GM19240 (cell line): Measurements from ENCODE around the gene UQCC2.

Experiments
- DNase-seq: peaks from one replicate; pipeline ENCODE4 v3.0.0; 2011; ENCODE audit warnings: low spot score; ENCODE audit not compliant: insufficient read length

The UQCC2 gene

DNA sequence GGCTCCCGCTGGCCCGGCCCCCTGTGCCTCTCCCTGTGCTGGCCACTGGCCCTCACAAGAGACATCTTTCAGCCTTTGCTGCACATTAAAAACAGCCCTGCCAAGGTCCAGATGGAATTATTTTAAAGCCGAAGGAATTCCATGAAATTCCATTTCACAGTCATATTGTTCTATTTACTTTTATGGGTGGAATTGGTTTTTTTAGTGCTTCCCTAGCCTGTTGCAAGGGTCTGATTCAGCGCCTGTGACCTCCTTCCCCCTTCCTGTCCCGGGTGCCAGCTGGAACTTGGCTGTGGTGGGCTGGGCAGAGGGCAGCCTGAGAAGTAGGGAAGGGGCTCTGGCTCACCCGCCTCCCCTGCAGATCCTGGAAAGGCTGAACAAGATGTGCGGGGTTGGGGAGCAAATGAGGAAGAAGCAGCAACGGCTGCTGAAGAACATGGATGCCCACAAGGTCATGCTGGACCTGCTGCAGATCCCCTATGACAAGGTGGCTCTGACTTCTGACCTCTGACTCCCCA, 34.3 kb downstream of the UQCC2 start:
- no peak for DNase-seq

DNA sequence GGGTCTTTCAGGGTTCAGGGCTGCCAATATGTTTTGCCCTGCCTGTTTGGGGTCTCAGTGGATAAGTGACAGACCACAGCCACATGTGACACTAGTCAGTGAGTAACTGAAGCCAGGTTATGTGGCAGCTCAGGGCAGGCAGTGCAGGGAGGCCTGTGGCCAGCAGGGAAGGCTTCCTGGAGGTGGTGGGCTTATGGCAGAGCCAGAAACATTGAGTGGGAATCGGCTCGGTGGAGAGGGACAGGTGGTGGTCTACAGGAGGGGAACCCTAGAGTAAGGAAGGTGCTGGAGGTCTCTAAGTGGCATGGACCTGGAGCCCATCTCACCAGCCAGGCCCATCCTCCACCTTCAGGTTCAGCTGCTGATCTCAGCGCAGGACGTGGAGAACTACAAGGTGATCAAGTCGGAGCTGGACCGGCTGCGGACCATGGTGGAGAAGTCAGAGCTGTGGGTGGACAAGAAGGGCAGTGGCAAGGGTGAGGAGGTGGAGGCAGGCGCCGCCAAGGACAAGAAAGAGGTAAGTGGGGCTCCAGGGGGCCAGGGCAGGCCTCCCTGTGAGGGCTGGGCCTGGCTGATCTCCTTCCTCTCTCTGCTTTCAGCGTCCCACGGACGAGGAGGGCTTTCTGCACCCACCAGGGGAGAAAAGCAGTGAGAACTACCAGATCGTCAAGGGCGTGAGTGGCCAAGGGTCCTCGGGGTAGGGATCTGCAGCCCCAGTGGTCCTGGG, 34.9 kb downstream of the UQCC2 start:
- no peak for DNase-seq

DNA sequence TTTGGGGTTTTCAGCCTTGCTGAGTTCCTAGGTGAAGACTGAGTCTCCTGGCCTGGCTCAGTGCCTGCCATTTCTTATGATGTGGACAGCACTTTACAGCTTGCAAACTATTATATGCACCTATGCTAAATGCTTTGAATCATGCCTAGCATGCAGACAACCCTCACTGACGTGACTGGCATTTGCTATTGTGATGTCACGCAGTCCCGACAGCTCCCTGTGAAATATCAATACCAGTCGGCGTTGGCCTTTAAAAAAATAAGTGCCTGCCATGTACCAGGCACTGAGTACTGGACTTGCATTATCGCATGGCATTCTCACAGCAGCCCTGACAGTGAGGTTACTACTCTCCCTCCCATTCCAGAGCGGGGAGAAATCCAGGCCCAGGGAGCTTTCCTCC, 35.5 kb downstream of the UQCC2 start:
- DNase-seq: no peak

DNA sequence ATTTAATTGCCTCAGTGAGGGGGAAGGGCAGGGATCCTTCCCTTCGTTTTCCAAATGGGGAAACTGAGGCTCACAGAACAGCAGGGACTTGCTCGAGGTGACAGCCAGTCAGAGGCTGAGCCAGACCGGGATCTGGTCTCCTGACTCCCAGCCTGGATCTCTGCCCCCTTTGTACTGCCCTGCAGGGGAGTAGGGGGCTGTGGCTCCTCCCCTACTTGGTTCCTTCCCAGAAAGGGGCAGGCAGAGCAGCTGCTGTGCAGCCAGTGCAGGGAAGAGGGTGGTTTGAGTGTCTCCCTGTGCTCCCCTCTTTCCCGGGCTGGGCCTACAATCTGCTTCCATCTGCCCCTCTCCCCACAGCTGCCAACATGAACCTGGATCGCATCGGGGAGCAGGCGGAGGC, 37.6 kb downstream of the UQCC2 start:
- DNase-seq: no peak

DNA sequence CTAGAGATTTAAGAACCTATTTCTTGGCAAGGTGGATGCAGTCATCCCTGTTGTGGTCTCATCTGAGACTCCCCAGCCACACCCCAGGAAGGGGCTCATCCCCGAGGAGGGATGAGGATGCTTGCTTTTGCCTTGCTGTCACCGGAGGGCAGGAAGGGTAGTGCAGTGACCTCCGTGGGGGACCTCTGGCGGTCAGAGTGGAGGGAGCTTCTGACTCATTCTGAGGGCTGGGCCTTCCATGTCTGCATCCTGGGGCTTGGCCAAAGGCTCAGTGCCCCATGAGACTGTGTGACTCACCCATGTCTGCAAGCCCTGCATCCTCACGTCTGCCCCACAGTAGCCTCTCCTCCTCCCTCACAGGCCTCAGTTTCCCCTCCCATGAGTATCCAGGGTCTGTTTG, 38.7 kb downstream of the UQCC2 start:
- peak; percentile 23 for DNase-seq

DNA sequence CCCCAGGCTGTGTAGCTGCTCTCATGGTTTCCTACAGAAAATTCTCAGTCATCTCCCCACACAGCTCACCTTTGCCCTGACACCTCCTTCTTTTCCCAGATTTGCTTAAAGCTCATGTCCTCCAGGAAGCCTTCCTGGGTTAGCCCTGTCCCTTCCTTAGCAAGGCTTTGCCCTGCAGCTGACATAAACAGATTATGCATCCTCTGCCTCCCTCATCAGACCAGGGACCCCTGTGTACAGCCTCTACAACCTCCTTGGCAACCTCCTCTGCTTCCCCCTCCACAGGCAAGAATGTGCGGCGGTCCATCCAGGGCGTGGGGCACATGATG, 39.8 kb downstream of the UQCC2 start:
- no peak for DNase-seq

DNA sequence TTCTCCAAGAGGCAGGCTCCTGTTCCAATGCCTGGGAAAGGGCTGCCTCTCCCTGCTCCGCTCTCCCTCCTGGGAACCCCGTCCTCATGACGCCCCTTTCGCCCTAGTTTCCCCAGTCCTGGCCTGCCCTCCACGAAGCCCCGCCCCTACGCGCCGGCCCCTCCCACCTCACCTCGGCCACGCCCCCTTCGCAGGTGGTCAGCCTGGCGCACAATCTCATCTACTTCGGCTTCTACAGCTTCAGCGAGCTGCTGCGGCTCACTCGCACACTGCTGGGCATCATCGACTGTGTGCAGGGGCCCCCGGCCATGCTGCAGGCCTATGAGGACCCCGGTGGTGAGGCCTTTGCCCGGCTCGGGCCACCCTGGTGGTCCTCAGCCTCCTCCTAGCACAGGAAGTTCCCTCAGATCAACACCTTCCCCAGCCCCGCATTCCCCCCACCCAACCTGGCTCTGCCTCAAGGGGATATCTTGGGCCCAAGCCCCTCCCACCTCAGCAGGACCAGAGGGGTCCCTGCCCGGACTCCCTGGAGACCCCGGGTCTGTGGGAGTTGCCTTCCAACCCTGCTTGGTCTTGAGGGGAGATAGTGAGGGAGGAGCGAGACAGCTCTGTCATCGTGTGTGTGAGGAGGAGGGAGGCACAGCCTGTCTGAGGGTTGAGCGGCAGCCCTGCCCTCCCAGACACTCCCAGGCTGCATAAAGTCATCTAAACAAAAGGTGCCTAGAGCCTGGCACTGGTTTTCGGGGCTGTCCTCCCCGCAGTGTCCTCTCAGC, 40.3 kb downstream of the UQCC2 start:
- no peak for DNase-seq

DNA sequence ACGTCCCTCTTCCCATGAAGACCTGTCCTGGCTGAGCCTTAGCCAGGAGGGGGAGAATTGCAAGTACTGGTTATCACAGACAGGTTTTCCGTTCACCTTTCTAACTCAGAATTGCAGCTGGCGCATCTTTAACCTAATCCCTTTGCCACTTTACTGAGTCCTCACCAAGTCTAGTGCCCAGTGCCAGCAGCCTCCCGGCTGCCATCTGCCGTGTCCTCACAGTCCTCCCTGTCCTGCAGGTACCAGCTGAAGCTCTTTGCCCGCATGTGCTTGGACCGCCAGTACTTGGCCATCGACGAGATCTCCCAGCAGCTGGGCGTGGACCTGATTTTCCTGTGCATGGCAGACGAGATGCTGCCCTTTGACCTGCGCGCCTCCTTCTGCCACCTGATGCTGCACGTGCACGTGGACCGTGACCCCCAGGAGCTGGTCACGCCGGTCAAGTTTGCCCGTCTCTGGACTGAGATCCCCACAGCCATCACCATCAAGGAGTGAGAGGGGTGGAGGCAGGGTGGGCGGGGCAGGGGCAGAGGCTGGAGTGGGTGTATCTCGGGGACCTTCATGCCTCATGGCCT, 41.3 kb downstream of the UQCC2 start:
- no peak for DNase-seq

DNA sequence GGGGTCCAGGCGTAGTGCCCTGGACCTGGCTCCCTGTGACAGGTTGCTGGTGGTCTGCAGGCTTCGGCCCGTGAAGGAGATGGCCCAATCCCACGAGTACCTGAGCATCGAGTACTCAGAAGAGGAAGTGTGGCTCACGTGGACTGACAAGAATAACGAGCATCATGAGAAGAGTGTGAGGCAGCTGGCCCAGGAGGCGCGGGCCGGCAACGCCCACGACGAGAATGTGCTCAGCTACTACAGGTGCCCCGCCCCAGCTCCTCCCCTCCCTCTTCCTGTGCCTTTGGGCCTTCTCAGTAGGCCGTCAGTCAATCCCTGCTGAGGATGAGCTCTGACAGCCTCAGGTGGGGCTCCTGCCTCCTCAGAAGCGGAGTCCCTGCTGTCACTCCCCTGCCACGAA, 42.6 kb downstream of the UQCC2 start:
- DNase-seq: no peak

DNA sequence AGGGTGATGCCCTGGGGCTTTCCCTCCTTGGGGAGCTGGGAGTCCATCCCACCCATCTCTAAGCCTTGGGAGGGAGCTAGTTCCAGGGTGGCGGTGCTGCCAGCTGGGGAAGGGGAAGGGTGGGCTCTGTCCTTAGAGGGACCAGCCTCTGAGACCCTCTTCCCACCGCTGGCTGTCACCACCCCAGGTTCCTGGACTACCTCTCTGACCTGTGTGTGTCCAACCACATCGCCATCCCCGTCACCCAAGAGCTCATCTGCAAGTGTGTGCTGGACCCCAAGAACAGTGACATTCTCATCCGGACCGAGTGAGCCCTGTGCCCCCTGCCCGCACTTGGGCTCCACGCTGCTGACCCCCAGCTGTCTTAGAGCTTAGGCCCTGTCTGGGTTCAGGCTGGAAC, 43.2 kb downstream of the UQCC2 start:
- no peak for DNase-seq

DNA sequence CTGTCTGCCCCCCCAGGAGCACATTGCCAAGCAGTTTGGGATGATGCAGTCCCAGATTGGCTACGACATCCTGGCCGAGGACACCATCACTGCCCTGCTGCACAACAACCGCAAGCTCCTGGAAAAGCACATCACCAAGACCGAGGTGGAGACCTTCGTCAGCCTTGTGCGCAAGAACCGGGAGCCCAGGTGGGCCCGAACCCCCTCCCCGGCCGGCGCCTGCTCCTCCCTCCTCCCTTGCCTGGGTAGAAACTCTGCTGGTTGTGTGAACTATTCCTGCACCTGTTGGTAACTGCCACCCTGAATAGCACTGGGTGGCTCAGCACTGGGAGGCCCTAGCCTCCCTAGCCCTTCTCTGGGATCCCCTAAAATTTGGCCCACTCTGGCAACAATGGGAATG, 43.7 kb downstream of the UQCC2 start:
- no peak for DNase-seq

DNA sequence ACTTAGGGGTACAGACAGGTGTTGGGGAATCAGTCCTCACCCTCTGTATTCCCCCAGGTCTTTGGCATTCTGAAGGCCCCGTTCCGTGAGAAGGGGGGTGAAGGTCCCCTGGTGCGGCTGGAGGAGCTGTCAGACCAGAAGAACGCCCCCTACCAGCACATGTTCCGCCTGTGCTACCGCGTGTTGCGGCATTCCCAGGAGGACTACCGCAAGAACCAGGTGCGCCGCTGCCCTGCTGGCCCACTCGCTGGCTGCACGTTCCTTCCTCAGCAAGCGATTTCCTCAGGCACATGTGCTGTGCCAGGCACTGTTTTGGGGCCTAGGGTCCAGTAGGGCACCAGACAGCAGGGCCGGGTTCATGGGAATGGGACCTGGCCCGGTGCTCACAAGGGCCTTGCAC, 44.4 kb downstream of the UQCC2 start:
- DNase-seq: no peak

DNA sequence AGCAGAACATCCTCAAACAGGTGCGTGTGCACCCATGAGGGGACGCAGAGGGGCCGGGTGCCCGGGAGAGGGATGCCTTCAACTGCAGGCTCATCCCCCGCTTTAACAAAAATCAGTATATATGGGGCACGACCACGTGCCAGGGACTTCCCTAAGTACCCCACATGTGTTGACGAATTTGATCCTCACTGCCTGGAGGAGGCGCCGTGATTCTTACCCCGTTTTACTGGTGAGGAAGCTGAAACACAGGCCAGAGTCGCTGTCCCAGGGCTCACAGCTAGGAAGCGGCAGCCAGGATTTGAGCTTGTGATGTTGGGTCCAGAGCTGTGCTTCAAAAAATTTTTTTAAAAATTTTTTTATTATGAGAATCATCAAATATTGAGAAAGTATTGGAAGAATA, 45.5 kb downstream of the UQCC2 start:
- DNase-seq: no peak

DNA sequence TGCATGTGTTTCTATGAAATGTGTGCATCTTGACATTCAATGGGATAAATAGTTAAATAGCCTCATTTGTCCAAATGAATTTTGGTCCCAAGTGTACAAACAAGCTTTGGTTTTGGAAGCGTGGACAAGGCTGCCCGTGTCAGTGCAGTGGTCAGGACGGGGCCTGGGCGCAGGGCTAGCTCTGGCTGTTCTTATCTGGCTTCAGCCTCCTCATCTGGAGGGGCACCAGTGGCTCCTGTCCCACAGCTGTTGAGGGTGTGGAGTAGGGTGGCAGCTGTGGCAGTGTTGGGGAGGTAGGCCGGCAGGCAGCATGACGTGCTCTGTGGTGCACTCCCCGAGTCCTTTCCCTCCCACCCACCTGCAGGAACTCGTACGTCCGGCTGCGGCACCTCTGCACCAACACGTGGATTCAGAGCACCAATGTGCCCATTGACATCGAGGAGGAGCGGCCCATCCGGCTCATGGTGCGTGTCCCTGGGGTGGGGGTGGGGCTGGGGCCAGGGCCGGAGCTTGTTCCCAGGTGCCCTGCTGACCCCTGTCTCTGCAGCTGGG, 46.9 kb downstream of the UQCC2 start:
- no peak for DNase-seq

DNA sequence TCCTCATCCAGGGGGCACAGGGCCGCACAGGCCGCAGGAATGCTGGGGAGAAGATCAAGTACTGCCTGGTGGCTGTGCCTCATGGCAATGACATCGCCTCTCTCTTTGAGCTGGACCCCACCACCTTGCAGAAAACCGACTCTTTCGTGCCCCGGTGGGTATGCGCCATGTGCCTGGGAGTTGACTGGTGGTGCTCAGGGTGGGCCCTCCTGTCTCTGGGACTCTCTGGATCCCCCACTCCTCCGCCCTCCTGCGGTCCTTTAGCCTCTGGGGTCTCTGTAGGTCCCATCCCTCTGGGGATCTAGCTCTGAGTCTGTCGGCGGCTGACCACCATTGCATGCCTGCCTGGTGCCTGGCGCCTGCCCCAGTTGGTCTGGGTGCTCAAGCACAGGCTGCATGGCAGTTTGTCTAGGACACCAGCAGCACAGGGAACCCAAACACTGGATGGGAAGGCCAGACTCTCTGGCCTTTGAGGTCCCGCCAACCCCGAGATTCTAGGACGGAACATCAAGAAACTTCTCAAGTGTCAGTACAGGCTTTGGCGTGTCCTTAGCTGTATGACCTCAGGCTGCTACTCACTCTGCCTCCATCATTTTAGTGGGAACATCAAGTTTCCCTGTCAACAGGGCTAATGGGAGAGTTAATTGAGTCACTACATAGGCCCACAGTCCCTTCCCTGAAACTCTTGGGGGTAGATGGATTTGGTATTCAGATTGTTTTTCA, 47.6 kb downstream of the UQCC2 start:
- DNase-seq: no peak

DNA sequence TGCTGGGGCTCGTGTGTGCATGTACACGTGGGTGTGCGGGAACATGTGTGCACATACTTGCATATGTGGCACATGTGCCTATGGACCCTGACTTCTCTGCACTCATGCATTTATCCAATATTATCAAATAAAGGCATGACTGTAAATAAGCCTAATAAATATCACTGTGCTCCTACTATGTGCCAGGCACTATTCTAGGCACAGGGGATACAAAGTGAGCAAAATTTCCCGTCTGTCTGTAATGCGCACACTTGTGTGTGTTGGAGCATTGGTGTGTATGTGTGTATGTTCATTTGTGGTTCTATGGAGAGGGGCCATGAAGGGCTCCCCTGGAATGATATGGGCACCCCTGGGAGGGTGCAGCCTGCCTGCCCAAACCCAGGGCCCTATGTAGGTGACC, 48.5 kb downstream of the UQCC2 start:
- DNase-seq: no peak

DNA sequence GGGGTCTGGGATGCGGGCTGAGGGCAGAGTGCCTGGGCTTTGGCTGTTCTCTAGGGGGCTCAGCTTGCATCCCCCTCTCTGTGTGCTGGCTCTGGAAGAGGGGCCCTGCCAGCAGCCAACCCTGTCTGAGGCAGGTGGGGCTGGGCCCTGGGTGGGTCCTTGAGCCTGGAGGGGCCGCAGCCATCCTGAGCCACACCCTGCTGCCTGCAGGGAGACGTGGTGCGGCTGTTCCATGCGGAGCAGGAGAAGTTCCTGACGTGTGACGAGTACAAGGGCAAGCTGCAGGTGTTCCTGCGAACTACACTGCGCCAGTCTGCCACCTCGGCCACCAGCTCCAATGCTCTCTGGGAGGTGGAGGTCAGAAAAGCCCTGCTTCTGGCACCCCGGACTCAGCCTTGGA, 49.2 kb downstream of the UQCC2 start:
- no peak for DNase-seq

DNA sequence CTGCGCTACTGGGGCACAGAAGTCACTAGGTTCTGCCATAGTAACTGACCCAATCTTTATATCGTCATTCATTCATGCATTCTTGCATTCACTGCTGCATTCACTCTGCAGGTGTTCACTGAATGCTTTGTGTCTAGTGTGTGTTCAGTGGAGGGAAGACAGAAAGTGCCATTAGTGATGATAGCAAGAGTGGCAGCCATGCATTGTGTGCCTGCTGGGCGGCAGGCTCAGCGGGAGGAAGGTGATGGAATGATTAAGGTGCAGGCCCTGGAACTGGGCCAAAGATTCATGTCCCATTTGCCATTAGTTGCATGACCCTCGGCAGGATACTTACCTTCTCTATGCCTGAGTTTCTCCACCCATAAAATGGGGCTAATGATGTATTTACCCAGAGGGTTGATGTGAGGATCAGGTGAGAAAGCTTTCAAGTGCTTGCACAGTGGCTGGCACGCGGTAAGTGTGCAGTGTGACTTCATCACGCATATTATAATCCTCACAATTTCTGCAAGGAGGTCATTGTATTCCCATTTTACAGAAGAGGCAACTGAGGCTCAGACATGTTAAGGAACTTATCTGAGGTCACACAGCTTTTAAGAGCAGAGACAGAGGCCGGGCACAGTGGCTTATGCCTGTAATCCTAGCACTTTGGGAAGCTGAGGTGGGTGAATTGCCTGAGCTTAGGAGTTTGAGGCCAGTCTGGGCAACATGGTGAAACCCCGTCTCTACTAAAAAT, 50.2 kb downstream of the UQCC2 start:
- no peak for DNase-seq

DNA sequence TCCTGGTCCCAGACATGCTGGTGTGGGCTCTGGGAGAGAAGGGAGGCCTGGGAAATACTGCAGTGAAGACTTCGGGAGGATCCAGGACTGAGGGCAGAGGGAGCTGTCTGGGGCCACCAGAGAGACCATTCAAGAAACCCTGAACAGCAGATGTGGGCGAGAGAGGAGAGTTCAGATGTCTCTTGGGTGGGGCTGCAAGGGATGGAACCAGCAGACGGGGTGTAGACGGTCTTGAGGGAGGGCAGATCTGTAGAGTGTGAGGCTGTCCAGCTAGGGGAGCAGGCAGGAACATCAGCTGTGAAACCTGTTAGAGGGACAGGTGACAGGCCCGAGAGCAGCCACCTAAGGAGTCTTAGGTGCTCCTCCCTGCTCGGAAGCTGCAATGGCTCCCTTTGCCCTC, 51.5 kb downstream of the UQCC2 start:
- no peak for DNase-seq

DNA sequence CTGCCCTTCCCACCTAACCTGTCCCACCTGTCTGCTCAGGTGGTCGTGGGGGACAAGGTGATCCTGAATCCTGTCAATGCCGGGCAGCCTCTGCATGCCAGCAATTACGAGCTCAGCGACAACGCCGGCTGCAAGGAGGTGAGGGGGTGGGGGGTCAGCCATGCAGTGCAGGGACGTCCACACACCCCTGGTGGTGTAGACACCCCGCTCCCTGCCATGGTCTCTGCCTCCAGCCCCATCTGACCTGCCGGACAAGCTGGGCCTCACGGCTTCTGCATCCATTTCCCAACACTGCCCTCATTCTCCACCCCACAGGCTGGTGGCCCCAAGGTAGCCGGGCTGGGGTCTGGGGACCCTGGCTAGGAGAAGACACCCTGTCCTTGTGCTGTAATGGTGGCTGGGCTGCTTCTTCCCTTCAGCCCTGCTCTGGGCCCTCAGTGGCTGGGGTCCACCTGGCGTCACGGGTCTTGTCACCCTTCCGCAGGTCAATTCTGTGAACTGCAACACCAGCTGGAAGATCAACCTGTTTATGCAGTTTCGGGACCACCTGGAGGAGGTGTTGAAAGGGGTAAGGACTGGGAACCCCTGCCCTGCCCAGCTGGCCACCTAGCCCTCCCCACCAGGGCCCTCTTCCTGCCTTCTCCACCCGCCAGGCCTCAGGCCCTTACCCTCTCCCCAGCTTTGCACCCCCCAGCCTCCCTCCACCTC, 52.4 kb downstream of the UQCC2 start:
- no peak for DNase-seq
